Mammary epithelial cell (primary cell): ENCODE data around the gene ACCSL.

Experiments used
- EZH2 ChIP-seq: IDR thresholded peaks from 2 replicates; pipeline ENCODE4 v1.6.1; 2012; ENCODE audit warnings: low read length, inconsistent platforms, borderline replicate concordance
- TF ChIP-seq, protein P1 (sequence below), 2 donors: IDR thresholded peaks in 1 of 2; conservative IDR thresholded peaks in 1 of 2; 2 replicates each; pipeline ENCODE4 v1.5.1; 2011 to 2012; ENCODE audit warnings: inconsistent platforms in 2 of 2, low read length in 2 of 2, mild to moderate bottlenecking in 2 of 2, control low read depth in 1 of 2, low read depth in 1 of 2; ENCODE audit not compliant: insufficient read depth in 1 of 2; ENCODE audit errors: extremely low read depth in 1 of 2

DNA sequence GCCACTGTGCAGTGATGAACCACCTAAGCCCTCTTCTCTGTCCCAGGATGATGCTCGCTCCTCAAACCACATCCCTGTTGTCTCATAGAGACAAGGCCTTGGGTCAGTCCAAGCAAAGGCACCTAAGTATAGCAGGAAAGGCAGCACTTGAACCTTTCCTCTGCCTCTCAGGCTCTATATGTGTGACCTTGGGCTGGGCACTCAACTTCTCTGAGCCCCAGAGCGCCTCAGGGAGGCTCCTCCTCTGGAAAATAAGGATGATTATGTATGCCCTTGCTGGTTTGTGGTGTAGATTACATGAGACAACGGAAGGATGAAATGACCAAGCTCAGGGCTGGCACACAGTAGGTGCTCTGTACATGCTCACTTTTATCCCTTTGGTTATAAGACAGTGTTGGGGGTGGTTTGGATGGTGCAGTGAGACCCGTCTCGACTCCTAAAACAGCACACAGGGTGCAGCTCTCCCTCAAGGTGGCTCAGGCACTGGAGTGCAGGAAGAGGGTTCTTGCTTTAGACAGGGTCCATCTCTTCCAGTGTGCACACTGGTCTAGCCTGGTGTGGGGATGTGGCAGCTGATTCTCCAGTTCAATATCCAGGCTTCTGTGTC is 40.2 kb upstream of the ACCSL start:
- TF ChIP-seq, protein P1, sequence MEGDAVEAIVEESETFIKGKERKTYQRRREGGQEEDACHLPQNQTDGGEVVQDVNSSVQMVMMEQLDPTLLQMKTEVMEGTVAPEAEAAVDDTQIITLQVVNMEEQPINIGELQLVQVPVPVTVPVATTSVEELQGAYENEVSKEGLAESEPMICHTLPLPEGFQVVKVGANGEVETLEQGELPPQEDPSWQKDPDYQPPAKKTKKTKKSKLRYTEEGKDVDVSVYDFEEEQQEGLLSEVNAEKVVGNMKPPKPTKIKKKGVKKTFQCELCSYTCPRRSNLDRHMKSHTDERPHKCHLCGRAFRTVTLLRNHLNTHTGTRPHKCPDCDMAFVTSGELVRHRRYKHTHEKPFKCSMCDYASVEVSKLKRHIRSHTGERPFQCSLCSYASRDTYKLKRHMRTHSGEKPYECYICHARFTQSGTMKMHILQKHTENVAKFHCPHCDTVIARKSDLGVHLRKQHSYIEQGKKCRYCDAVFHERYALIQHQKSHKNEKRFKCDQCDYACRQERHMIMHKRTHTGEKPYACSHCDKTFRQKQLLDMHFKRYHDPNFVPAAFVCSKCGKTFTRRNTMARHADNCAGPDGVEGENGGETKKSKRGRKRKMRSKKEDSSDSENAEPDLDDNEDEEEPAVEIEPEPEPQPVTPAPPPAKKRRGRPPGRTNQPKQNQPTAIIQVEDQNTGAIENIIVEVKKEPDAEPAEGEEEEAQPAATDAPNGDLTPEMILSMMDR (conservative IDR thresholded peaks at IDR 0.05 in 1 of 2, IDR thresholded peaks at IDR 0.05 in 1 of 2; ENCODE audit: extremely low read depth in 1 of 2, insufficient read depth in 1 of 2, low read depth in 1 of 2, low read length in 2 of 2) = no peak
- TF ChIP-seq EZH2 = no peak
